HG03558 (cell line): ENCODE measurements around the gene LRRC36.

Experiments
- ATAC-seq: cut with Tn5 transposase; IDR thresholded peaks from one replicate; pipeline ENCODE4 v1.9.1; 2021; ENCODE audit warnings: moderate number of reproducible peaks; ENCODE audit not compliant: unreplicated experiment; ENCODE audit errors: extremely low read depth

Gene LRRC36

DNA sequence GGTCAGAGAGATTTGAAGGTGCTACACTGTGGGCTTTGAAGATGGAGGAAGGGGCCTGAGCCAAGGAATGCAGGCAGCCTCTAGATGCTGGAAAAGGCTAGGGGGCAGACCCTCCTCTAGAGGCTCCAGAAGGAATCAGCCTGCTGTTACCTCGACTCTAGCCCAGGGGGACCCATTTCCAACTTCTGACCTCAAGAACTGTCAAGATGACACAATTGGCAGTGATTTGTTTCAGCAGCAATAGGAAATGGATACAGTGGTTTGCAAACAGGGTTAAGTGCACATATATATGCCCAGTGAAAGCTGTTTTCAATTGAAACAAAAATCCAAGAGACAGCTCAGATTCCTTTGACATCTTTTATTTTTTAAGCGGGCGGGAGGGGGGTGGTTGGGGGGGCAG, 93.3 kb downstream of the LRRC36 start:
- ATAC-seq, result no peak

GRCh38 chr16:67421030-67421429, 94.4 kb downstream of the LRRC36 start:
- no peak for ATAC-seq

GRCh38 chr16:67423015-67423414, 96.4 kb downstream of the LRRC36 start:
- no peak for ATAC-seq

- no peak for ATAC-seq
These were observed 97.1 kb downstream of the LRRC36 start for GRCh38 chr16:67423611-67424260.

DNA sequence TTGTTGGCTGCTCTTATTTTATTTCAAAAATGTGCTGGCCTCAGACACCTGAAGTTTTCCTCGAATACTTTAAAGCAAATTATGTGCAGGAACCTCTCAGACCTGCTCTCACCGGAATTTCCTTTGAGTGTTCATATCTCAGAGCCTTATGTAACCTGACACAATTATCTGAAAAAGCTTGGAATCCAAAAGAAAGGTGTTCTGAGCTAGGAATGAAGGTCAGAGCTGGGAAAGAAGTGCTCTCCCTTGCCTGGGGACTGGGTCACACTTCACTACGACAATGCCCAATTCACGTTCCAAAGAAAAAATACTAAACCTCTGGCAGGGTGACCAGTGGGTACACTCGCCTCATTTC, 97.6 kb downstream of the LRRC36 start:
- no peak for ATAC-seq

DNA sequence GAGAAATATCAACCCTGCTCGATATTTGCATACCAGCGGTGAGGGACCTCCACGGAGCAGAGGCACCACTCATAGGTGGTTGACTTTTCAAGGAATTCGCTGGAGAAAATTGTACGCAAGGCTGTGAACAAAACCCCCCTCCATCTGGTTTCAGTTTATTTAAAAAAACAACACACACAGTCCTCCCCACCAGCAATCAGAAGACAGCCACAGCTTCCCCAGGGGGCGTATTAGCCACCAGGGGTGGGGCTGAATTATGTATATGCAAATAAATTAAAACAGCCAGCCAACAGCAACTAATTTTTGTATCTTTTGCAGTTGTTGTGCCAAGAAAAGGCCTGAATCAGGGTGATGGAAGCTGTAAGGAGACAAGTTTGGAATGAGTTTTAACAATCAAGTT, 98.4 kb downstream of the LRRC36 start:
- ATAC-seq, result no peak

GRCh38 chr16:67425580-67425979, 99.0 kb downstream of the LRRC36 start:
- ATAC-seq, result no peak

- ATAC-seq, result no peak
These were observed 99.4 kb downstream of the LRRC36 start for GRCh38 chr16:67426022-67426421.

DNA sequence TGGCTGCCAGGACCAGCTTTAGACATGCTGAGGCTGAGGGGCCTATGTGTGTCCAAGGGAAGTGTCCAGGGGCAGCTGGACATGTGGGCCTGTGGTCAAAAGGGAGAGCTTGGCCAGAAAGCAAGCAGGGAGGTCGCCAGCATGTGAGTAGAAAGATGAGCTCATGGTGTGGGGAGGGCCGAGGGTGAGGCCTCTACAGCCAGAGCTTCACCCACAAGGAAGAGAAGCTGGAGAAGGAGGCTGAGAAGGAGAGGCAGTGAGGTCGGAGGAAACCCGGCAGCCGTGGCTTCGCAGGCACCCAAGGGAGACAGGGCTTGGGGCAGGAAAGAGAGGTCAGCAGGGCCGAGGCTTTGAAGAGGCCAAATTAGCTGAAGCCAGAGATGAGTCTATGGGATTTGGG, 100.3 kb downstream of the LRRC36 start:
- ATAC-seq, result no peak

DNA sequence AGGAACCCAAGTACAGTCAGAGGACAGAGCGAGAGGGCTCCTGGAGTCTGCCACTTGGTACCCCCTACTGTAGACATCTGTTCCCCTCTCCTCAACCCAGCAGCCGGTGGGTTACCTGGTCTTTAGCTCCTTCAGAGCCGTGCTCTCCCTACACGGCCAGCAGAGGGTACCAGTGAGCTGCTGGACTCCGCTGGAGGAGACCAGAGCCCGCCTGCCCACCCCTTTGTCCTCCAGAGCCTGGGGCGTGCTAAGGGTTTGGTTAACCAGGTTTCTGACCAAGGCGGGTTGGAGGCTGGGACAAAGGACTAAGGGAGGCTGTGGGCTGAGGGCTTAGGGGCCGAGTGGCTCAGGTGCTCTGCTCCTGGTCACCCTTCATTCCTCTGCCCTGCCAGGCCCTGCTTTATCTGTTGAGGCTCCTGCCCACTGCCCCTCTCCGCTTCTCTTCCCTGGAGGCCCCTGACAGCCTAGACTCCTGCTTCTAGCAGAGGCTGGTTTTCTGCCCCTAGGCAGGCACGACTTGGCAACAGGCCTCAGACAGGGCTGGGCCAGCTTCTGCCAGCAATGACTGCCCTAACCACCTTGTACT, 101.6 kb downstream of the LRRC36 start:
- no peak for ATAC-seq

DNA sequence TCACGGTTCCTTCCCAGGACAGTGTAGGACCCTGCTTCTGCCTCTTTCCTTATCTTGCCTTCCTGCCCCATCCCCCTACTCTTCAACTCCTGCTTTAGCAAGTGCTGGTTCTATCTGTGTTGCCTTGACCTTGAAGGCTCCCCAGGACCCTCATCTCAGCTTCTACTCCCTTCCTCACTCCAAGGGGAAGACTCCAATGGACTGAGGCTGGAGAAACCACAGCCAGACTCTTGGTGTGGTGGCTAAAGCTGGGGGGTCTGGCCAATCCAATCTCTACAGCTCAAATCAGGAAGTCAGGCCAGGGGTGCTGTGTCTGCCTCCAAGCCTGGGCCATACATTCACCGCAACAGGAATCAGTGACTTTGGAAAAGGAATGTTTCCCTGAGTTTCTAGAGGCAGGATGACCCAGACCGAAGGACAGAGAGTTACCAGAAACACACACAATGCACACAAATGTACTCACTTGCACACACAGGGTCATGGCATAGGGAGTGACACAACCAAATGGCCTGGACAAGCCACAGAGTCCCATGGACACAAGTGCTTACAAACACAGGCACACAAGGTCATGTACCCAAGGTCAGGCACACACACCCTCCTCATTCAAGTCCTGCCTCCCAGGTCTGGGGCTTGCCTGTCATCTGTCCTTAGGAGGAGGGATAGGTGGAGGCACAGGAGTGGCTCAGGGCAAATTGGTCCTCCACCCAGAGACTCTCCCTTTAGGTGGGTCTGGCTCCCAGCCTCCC, 102.6 kb downstream of the LRRC36 start:
- ATAC-seq, result no peak

DNA sequence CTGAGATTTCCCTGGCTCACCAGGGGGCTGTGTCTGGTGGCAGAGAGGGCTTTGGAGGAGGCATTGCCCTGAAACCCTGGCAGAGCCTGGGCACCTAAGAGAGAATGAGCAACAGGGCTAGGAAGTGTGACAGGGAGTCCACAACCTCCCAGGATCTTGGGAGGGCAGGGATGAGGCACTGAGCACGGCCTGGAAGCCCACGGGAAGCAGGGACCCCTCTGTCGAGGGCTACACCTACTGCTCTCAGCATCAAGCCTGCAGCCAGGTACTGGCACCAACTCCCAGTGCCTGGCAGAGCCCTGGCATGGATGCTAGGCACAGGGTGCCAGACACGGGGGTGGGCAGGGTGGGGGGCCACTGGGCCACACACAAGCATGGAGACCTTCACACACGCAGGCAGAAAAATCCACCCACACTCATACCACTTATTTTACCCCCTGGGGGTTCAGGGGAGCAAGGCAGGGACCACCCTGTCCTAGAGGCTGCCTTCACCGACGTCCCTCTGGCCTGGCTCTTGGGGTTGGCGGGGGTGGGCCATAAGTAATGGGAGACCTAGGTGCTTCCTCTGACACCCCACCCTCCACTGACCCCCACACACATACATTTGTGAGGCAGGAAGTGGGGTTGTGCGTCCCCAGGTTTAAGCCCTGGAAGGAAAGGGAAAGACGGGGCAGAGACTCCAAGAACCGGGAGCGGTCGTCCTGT, 103.3 kb downstream of the LRRC36 start:
- ATAC-seq, result no peak

GRCh38 chr16:67430504-67430976, 103.9 kb downstream of the LRRC36 start:
- ATAC-seq, result no peak

GRCh38 chr16:67430977-67431774, 104.6 kb downstream of the LRRC36 start, which contains the start of gene HSD11B2:
HSD11B2 (plus strand) TSS chr16:67431121; CDS start chr16:67431249, 128 bp downstream.
- no peak for ATAC-seq

GRCh38 chr16:67431775-67432505, 105.3 kb downstream of the LRRC36 start:
- no peak for ATAC-seq

- ATAC-seq, result no peak
These were observed 105.9 kb downstream of the LRRC36 start for GRCh38 chr16:67432506-67432890.

DNA sequence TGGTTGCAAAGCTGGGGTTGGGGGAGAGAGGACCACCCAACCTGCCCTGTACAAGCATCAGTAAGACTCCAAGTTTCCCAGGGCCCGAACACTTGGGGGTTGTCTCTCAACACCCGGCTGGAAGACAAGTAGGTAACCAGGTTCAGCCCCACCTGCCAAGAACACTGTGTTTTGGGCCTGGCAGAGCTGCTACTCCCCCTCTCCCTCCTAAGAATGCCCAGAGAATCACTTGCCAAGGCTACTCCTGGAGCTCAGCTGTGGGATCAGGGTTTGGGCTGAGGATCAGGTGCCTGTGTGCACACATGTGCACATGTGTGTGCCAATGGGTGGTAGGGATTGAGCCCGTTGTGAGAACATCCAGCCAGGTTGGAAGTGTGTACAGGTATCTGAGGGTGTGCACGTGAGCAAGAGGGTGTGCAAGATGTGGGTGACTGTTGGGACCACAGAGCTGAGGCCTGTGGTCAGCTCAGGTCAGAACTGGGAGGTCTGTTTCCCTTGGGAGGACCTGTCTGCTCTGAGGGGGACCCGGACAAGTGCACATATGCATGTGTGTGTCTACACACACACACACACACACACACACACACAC, 106.6 kb downstream of the LRRC36 start:
- no peak for ATAC-seq
